PC-9 (cell line): ENCODE measurements around the gene IQCM. TPM values are rescaled to one million over a fixed set of nuclear protein-coding genes. Genes with fewer than 3 reads are reported as not detected.

Source experiments
- BruUV-seq: library from RNA; stranded (reverse); fragments of 400-500 nt; replicated peaks from 2 replicates; lab custom pipeline; 2021; lab: Mats Ljungman, UMichigan
- CTCF ChIA-PET: fragments of 300-600 bp; sonication (Branson Sonifier 250); formaldehyde crosslinking; loops from one replicate; lab custom pipeline; 2022; ENCODE audit warnings: antibody characterized with exemption; lab: Charles Lee
- POLR2A ChIA-PET: fragments of 300-600 bp; sonication (Branson Sonifier 250); formaldehyde crosslinking; loops from one replicate; lab custom pipeline; 2022; ENCODE audit warnings: antibody characterized with exemption; ENCODE audit not compliant: unreplicated experiment; lab: Charles Lee
- DNase-seq, 2 experiments: peaks; one replicate each; pipeline versions ENCODE4 v3.0.0 to v3.0.0-alpha.2; 2015 to 2022; ENCODE audit warnings: mixed read lengths in 1 of 2
- H2AFZ ChIP-seq: fragments of 200-600 bp; sonication (generic); 2 replicates; pipeline ENCODE4 v1.8.1; 2017; ENCODE audit warnings: antibody characterized with exemption
- H3F3A ChIP-seq: fragments of 200-600 bp; sonication (generic); 2 replicates; pipeline ENCODE4 v1.8.1; 2017; ENCODE audit warnings: antibody characterized with exemption, mild to moderate bottlenecking, low read depth; ENCODE audit not compliant: insufficient read depth
- H3K27ac ChIP-seq: fragments of 200-600 bp; sonication (generic); 2 replicates; pipeline ENCODE4 v1.6.1; 2016; ENCODE audit warnings: mixed run types
- H3K27me3 ChIP-seq: fragments of 200-600 bp; sonication (generic); 2 replicates; pipeline ENCODE4 v1.6.1; 2016; ENCODE audit warnings: low read depth, mixed run types; ENCODE audit not compliant: insufficient read depth
- H3K36me3 ChIP-seq: fragments of 200-600 bp; sonication (generic); 2 replicates; pipeline ENCODE4 v1.6.1; 2016; ENCODE audit warnings: low read depth, mixed run types
- H3K4me1 ChIP-seq: fragments of 200-600 bp; sonication (generic); replicated peaks from 2 replicates; pipeline ENCODE4 v1.6.1; 2016; ENCODE audit warnings: mixed run types; ENCODE audit not compliant: insufficient read depth
- H3K4me2 ChIP-seq: fragments of 200-600 bp; sonication (generic); 2 replicates; pipeline ENCODE4 v1.6.1; 2017; ENCODE audit warnings: mixed run types
- H3K4me3 ChIP-seq: fragments of 200-600 bp; sonication (generic); 2 replicates; pipeline ENCODE4 v1.6.1; 2016; ENCODE audit warnings: mixed run types
- H3K79me2 ChIP-seq: fragments of 200-600 bp; sonication (generic); 2 replicates; pipeline ENCODE4 v1.6.1; 2017; ENCODE audit warnings: low read depth, mixed run types
- H3K9me2 ChIP-seq: fragments of 200-600 bp; sonication (generic); 2 replicates; pipeline ENCODE4 v1.8.1; 2017; ENCODE audit warnings: mild to moderate bottlenecking; ENCODE audit not compliant: insufficient read depth
- H3K9me3 ChIP-seq: fragments of 200-600 bp; sonication (generic); 2 replicates; pipeline ENCODE4 v1.8.1; 2016; ENCODE audit warnings: low read depth; ENCODE audit not compliant: insufficient read depth
- H4K20me1 ChIP-seq: fragments of 200-600 bp; sonication (generic); 2 replicates; pipeline ENCODE4 v1.8.1; 2017; ENCODE audit not compliant: insufficient read depth
- CTCF ChIP-seq: fragments of 200-600 bp; sonication (generic); conservative IDR thresholded peaks from 2 replicates; pipeline ENCODE4 v1.6.1; 2017; ENCODE audit warnings: mixed run types, antibody characterized with exemption, mild to moderate bottlenecking, moderate library complexity
- EZH2 ChIP-seq: fragments of 200-600 bp; sonication (generic); IDR thresholded peaks from 2 replicates; pipeline ENCODE4 v1.8.0; 2017; ENCODE audit warnings: antibody characterized with exemption, low read depth
- intact Hi-C: fragments of 100-400 bp; cut with micrococcal nuclease; formaldehyde crosslinking; loops from one replicate; pipeline ENCODE4 v1.10.0; 2022; ENCODE audit not compliant: unreplicated experiment
- total RNA-seq: library from RNA; stranded (reverse); gene quantifications from 2 replicates; pipeline ENCODE4 v1.2.3, GENCODE V29; 2021

IQCM gene
- total RNA-seq, 1 experiment from 2014 or later: not detected

- TF ChIP-seq CTCF: no peak
- TF ChIP-seq EZH2: no peak
- CTCF ChIA-PET: no interaction called here
- DNase-seq: no peak
- no TSS peak for BruUV-seq
- Histone ChIP-seq H2AFZ (no peak overlapping the region), H3K79me2 (no peaks in the 10 kb centered on the region), H3K4me2 (no peak overlapping the region), H3K27me3 (no peaks in the 10 kb centered on the region), H3K36me3 (no peaks in the 10 kb centered on the region), H3F3A (no peaks in the 10 kb centered on the region), H4K20me1 (no peaks in the 10 kb centered on the region), H3K4me1 (no peaks in the 10 kb centered on the region), H3K9me2 (no peaks in the 10 kb centered on the region), H3K9me3 (no peaks in the 10 kb centered on the region), H3K4me3 (no peak overlapping the region), H3K27ac (no peak overlapping the region)
- POLR2A ChIA-PET: no interaction called here
- intact Hi-C loops: no loop called here
Measured at GRCh38 chr4:149500806-149501205, 314.8 kb downstream of the IQCM start.

- Histone ChIP-seq H3K79me2 (no peaks in the 10 kb centered on the region), H3F3A (no peaks in the 10 kb centered on the region), H3K36me3 (no peaks in the 10 kb centered on the region), H3K4me3 (no peak overlapping the region), H3K9me3 (no peaks in the 10 kb centered on the region), H3K4me2 (no peak overlapping the region), H3K4me1 (no peaks in the 10 kb centered on the region), H2AFZ (no peak overlapping the region), H3K27me3 (no peaks in the 10 kb centered on the region), H3K9me2 (no peaks in the 10 kb centered on the region), H4K20me1 (no peaks in the 10 kb centered on the region), H3K27ac (no peak overlapping the region)
- no TSS peak for BruUV-seq
- CTCF ChIA-PET: no interaction called here
- intact Hi-C loops: no loop called here
- no peak for TF ChIP-seq CTCF
- TF ChIP-seq EZH2: no peak
- DNase-seq: no peak
- POLR2A ChIA-PET: no interaction called here
Measured at GRCh38 chr4:149499726-149500125, 315.9 kb downstream of the IQCM start.

DNA sequence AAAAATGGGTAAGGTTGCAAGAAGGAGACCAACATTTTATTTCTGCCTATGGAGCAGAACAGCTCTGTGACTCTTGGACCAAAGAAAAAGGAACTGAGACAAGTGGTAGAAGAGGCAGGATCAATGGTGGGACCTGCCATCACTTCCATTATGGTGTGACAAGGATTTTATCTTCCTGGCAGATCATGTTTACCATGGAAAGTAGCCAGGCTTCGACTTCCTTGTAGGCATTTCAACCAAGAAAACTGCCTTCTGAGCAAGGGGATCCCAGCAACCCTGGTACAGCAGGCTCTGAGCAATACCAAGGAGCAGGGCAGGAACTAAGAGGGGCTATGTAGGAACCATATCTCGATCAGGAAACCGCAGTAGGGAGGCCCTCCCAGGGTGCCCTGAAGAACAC is 317.4 kb downstream of the IQCM start:
- Histone ChIP-seq H4K20me1 (no peaks in the 10 kb centered on the region), H3F3A (no peaks in the 10 kb centered on the region), H3K27ac (no peak overlapping the region), H3K4me1 (no peaks in the 10 kb centered on the region), H3K4me3 (no peak overlapping the region), H3K9me2 (no peaks in the 10 kb centered on the region), H3K4me2 (no peak overlapping the region), H3K79me2 (no peaks in the 10 kb centered on the region), H3K27me3 (no peaks in the 10 kb centered on the region), H3K36me3 (no peaks in the 10 kb centered on the region), H2AFZ (no peak overlapping the region), H3K9me3 (no peaks in the 10 kb centered on the region)
- no TSS peak for BruUV-seq
- peak in 1 of 2 experiments; percentile 12 for DNase-seq
- TF ChIP-seq CTCF (no peak), EZH2 (no peak)
- intact Hi-C loops: no loop called here
- ChIA-PET CTCF (no interaction called here), POLR2A (no interaction called here)
